Esophagus muscularis mucosa (tissue), 4 donors: ENCODE data around the gene NXPE3.

Experiments used
- EP300 ChIP-seq: sonication (generic); formaldehyde crosslinking; IDR thresholded peaks from one replicate; pipeline ENCODE4 v1.6.1; 2017; ENCODE audit warnings: antibody characterized with exemption
- POLR2A ChIP-seq: fragments of 450-650 bp; IDR thresholded peaks from one replicate; pipeline ENCODE4 v1.6.1; 2017; ENCODE audit warnings: antibody characterized with exemption, moderate library complexity, mild to moderate bottlenecking, low read depth
- TF ChIP-seq, protein P1 (sequence below), 3 experiments: fragments of 200-600 bp in 2 of 3; fragments of 450-650 bp in 1 of 3; sonication (generic) in 2 of 3; IDR thresholded peaks; one replicate each; pipeline ENCODE4 v1.5.1; 2017 to 2019; ENCODE audit warnings: antibody characterized with exemption in 3 of 3, mild to moderate bottlenecking in 2 of 3, moderate library complexity in 1 of 3

DNA sequence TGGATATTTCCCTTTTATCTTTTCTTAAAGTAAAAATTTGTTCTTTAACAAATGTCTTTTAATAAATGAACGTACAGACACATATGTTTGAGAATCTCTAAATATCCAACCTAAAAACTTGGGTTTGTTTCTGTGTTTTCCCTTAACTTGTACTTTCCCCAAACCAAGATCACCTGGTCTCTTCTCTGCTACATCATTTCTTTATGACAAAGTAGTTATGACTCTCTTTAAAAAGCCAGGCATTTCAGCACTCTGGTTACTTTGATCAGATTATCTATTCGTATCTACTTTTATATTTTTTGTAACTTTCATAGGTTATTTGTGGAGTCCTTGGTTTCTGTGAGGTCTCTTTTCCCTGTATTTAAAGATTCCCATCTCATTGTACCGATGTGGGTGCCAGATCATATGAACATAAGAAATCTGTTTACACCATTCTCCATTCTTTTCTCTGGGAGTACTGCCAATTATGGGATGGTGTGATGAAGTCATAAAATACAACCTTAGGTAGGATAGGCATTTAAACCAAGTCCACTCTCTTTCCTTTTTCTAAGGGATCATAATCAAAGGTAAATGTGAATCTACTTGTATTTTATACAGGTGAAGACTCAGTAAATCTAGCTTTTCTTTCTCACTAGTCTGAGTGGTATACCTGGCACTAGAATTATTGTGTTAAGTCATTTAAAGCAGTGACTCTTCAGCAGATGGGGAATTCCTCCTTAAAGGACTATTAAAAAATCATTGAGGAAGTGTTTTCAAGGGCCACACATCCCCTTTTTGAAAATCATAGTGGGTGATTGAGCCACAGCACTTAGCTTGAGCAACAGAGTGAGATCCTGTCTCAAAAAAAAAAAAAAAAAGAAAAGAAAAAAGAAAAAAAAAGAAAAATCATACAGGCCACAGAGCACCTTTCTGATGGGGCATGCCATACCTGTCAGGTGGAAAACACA is 57.9 kb downstream of the NXPE3 start:
- TF ChIP-seq EP300 (no peak), POLR2A (no peak)
- TF ChIP-seq, protein P1, sequence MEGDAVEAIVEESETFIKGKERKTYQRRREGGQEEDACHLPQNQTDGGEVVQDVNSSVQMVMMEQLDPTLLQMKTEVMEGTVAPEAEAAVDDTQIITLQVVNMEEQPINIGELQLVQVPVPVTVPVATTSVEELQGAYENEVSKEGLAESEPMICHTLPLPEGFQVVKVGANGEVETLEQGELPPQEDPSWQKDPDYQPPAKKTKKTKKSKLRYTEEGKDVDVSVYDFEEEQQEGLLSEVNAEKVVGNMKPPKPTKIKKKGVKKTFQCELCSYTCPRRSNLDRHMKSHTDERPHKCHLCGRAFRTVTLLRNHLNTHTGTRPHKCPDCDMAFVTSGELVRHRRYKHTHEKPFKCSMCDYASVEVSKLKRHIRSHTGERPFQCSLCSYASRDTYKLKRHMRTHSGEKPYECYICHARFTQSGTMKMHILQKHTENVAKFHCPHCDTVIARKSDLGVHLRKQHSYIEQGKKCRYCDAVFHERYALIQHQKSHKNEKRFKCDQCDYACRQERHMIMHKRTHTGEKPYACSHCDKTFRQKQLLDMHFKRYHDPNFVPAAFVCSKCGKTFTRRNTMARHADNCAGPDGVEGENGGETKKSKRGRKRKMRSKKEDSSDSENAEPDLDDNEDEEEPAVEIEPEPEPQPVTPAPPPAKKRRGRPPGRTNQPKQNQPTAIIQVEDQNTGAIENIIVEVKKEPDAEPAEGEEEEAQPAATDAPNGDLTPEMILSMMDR (IDR thresholded peaks at IDR 0.05) = no peak
